NCI-H1417 (cell line): ENCODE data around the gene COL8A2.

ENCODE experiments used
- DNase-seq, 3 experiments: peaks; one replicate each; lab custom pipeline; 2025; lab: John Stamatoyannopoulos, UW

The COL8A2 gene

GRCh38 chr1:36137226-36137625 lies 12.2 kb upstream of the COL8A2 start:
- no peak for DNase-seq

DNA sequence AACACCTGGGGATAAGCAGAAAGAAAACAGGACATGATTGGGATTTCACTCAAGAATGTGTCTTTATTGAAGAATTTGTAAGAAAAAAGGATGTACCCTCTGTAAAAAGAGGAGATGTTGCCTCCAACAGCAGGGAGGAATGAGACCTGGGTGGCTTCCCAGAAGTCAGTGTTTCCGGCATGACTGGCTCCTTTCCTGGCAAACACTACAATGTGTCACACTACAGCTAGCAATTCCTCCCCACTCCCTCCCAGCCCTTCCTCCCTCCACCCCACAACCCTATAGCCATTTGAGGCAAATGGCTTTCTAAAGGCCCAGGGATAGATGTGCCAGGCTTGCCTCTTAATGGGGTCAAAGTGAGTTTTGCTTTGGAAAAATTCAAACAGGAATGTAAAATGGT lies 11.5 kb upstream of the COL8A2 start:
- DNase-seq, result no peak

- DNase-seq, result no peak
These were observed 10.8 kb upstream of the COL8A2 start for GRCh38 chr1:36135796-36136195.

DNA sequence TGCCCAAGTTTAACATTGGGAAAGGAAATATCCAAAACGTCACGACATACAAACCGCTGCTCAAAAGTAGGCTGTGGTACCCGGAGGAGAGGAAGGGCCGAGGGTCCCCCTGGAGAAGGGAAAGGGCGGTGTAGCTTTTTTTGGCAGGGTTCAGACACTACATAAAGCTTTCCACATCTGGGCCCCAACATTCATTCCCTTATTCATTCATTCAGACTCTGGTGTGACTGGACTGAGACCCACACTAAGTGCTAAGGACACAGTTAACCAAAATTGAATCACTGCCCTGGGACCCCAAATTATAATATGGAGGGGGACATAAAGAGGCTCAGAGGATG lies 10.3 kb upstream of the COL8A2 start:
- no peak for DNase-seq

- DNase-seq, result peak; percentile 19 to 53 (median 25)
These were observed 9.7 kb upstream of the COL8A2 start for GRCh38 chr1:36134505-36135329.

DNA sequence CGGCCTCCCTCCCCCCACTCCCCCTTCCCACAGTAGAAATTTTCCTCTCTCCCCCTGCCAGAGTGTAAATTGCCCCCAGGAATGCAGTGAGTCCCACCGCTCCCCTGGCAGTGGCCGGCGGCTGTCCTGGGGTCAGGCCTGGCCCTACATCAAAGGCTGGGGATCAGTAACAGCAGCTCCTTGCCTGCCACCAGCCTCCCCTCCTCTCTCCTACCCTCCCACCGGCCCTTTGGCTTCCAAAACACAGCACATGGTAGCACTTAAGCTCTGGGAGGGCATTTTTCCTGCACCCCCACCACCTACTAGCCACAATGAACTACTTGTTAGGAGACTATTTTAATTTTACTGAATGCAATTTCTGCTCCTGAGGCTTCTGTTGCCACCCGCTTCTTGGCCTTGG lies 9.0 kb upstream of the COL8A2 start:
- no peak for DNase-seq

- DNase-seq, result no peak
These were observed 8.5 kb upstream of the COL8A2 start for GRCh38 chr1:36133484-36133883.

DNA sequence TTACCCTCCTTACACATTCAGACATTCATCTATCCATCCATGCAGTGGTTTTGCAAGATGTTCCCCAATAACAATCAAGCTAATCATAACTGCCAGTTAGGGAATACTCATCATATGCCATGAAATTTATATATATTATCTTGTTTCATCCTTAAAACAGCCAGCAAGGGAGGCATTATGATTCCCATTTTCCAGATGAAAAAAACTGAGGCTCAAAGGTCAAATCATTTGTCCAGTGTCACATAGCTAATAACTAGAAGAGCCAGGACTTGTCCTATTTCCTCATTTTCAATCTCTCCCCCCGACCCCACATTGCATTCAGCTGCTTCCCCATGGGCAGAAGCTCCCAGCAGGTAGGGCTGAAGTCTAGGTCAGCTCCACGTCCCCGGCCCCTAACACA lies 7.0 kb upstream of the COL8A2 start:
- no peak for DNase-seq

DNA sequence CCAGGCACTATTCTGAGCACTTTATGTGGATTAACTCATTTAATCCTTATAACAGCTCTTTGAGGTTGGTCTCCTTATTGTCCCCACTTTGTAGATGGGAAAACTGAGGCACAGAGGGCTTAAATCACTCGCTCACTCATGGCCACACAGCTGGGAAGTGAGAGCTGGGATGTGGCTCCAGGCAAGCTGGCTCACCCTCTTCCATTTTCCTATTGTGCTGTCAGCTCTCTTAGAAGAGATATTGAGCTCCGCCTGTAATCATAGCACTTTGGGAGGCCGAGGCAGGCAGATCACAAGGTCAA lies 3.8 kb upstream of the COL8A2 start:
- no peak for DNase-seq

- no peak for DNase-seq
These were observed 3.3 kb upstream of the COL8A2 start for GRCh38 chr1:36128126-36128904.

GRCh38 chr1:36126797-36127500 lies 1.9 kb upstream of the COL8A2 start:
- DNase-seq, result no peak

- DNase-seq, result no peak
These were observed 1.1 kb upstream of the COL8A2 start for GRCh38 chr1:36126005-36126716.

GRCh38 chr1:36124404-36125128 lies 456 bp downstream of the COL8A2 start:
- DNase-seq, result no peak

DNA sequence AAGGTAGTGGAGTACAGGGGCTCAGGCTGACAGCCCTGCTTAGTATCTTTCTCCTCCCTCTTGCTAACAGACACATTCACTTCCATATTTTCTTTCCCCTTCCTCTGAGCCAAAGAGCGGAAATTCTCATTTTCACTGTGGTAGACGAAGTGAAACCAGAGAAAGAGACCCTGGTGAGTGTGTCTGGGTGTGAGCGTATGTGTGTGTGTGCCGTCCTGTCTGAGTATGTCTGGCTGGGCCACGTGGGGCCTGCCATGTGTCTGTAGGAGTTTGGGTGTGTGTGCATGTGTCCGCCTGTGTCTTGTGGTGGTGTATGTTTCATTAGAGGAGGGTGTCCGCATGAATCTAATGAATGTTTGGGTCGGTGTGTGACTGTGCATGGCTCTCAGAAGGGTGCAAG lies 1.7 kb downstream of the COL8A2 start:
- DNase-seq, result no peak

DNA sequence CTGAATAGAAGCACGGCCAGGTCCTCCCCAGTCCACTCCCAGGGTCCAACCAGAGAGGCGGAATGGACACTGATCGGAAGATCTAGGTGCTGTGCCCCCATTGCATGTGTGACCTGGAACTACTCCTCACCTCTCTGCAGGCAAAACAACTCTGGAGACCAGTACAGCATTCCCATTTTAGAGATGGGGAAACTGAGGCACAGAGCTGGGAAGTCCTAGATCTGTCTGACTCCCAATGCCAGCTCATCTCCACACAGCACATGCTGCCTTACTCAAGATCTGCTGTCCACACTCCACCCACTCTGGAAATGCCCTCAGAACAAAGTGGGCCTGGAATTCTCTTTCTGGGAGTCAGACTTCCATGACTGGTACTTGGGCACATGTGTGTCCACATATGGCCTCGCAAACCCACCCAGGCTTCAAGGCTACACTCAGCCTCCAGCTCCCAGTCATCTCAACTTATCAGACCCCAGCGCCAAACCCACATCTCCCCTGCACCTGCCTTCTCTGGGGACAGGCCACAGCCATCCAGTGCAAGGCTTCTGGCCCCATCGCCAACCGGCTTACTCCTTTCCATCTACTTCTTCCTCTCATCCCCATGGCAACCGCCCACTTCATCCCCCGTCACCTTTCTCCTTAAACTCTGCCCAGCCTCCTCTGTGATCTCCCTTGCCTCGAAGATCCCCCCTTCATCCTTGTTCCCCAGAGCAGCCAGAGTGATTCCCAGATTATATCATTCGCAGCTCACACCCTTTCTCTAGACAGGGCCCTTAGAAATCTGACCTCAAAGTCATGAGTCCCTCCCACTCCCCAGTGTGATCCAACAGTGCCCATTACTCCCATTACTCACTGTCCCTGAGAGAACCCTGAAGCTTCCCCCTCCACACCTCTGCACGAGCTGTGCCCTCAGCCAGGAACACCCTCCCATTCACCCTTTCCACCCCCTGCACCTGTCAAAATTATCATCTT lies 2.7 kb downstream of the COL8A2 start:
- no peak for DNase-seq

- no peak for DNase-seq
These were observed 5.6 kb downstream of the COL8A2 start for GRCh38 chr1:36119456-36119855.

- DNase-seq, result no peak
These were observed 6.4 kb downstream of the COL8A2 start for GRCh38 chr1:36118447-36119204.

DNA sequence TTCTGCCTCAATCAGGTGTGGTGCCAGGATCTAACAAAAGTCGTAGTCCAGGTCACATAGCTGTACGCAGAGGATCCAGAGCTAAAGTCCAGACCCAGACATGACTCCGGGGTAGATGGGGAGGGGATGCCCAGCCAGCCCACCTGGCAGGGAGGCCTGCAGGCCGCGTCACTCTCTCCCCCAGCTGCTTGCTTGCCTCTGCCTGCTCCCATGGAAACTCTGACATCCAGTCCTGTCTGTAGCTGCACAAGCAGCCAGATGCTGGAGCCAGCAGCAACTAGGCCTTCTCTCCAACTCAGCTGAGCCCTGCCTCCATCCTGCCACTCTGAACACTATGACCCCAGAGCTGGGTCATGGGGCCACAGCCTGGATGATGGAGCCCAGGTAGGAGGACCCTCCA lies 8.1 kb downstream of the COL8A2 start:
- no peak for DNase-seq

- DNase-seq, result no peak
These were observed 9.1 kb downstream of the COL8A2 start for GRCh38 chr1:36115931-36116330.

GRCh38 chr1:36115200-36115669 lies 9.8 kb downstream of the COL8A2 start:
- no peak for DNase-seq
